ENCODE measurements around the gene ZBTB12.

DNA sequence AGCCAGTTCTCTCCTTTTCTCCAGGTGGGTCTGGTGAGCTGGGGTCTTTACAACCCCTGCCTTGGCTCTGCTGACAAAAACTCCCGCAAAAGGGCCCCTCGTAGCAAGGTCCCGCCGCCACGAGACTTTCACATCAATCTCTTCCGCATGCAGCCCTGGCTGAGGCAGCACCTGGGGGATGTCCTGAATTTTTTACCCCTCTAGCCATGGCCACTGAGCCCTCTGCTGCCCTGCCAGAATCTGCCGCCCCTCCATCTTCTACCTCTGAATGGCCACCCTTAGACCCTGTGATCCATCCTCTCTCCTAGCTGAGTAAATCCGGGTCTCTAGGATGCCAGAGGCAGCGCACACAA lies 43.2 kb upstream of the ZBTB12 start:
- TF ChIP-seq, protein P1, sequence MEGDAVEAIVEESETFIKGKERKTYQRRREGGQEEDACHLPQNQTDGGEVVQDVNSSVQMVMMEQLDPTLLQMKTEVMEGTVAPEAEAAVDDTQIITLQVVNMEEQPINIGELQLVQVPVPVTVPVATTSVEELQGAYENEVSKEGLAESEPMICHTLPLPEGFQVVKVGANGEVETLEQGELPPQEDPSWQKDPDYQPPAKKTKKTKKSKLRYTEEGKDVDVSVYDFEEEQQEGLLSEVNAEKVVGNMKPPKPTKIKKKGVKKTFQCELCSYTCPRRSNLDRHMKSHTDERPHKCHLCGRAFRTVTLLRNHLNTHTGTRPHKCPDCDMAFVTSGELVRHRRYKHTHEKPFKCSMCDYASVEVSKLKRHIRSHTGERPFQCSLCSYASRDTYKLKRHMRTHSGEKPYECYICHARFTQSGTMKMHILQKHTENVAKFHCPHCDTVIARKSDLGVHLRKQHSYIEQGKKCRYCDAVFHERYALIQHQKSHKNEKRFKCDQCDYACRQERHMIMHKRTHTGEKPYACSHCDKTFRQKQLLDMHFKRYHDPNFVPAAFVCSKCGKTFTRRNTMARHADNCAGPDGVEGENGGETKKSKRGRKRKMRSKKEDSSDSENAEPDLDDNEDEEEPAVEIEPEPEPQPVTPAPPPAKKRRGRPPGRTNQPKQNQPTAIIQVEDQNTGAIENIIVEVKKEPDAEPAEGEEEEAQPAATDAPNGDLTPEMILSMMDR (conservative IDR thresholded peaks at IDR 0.05; ENCODE audit: low read depth, low read length), result no peak
- no peak for TF ChIP-seq POLR2A (IDR thresholded peaks at IDR 0.05; ENCODE audit: low read depth, low read length)
- no peak for TF ChIP-seq MXI1 (IDR thresholded peaks at IDR 0.05; ENCODE audit: borderline replicate concordance, low read depth, low read length)
- no peak for TF ChIP-seq CHD1 (IDR thresholded peaks at IDR 0.05; ENCODE audit: low read depth, low read length)
- TF ChIP-seq, protein P2, sequence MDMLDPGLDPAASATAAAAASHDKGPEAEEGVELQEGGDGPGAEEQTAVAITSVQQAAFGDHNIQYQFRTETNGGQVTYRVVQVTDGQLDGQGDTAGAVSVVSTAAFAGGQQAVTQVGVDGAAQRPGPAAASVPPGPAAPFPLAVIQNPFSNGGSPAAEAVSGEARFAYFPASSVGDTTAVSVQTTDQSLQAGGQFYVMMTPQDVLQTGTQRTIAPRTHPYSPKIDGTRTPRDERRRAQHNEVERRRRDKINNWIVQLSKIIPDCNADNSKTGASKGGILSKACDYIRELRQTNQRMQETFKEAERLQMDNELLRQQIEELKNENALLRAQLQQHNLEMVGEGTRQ (IDR thresholded peaks at IDR 0.05; ENCODE audit: low read depth, low read length), result no peak
- TF ChIP-seq CEBPB (IDR thresholded peaks at IDR 0.05; ENCODE audit: low read depth, low read length), result no peak
- TF ChIP-seq RAD21 (IDR thresholded peaks at IDR 0.05; ENCODE audit: low read length), result no peak
- TF ChIP-seq RCOR1 (IDR thresholded peaks at IDR 0.05; ENCODE audit: insufficient replicate concordance, low read length), result no peak
- TF ChIP-seq, protein P3, sequence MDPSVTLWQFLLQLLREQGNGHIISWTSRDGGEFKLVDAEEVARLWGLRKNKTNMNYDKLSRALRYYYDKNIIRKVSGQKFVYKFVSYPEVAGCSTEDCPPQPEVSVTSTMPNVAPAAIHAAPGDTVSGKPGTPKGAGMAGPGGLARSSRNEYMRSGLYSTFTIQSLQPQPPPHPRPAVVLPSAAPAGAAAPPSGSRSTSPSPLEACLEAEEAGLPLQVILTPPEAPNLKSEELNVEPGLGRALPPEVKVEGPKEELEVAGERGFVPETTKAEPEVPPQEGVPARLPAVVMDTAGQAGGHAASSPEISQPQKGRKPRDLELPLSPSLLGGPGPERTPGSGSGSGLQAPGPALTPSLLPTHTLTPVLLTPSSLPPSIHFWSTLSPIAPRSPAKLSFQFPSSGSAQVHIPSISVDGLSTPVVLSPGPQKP (IDR thresholded peaks at IDR 0.05; ENCODE audit: borderline replicate concordance, low read depth, low read length), result no peak
- TF ChIP-seq SMC3 (IDR thresholded peaks at IDR 0.05; ENCODE audit: low read depth, low read length), result no peak
- TF ChIP-seq FOS (IDR thresholded peaks at IDR 0.05; ENCODE audit: low read depth, low read length), result no peak

All from IMR-90 (cell line).